Measurements from ENCODE around the gene SPRYD3.
"Not testable (repeated sequence)": the region's sequence is repeated elsewhere in the genome, so short reads cannot be mapped to it uniquely, and the experiment has no call there.

SPRYD3 gene

GRCh38 chr12:53094796-53095595 is 15.8 kb upstream of the SPRYD3 start:
- H3K36me3 ChIP-seq (ENCODE audit: control insufficient read depth in 2 of 2, insufficient read depth in 1 of 2, low read length in 2 of 2); H3K4me1 ChIP-seq (ENCODE audit: control insufficient read depth, insufficient read depth, low read length); H3K27ac ChIP-seq (ENCODE audit: extremely low read depth, low read depth, low read length); H3K9me3 ChIP-seq (ENCODE audit: control insufficient read depth, insufficient read depth, low read depth, low read length); H3K4me3 ChIP-seq (ENCODE audit: low read depth, low read length): not testable (repeated sequence)
- peak; percentile 93 for TF ChIP-seq GLIS1 (tag by site-specific recombination; IDR thresholded peaks at IDR 0.05)
- TF ChIP-seq ZNF146 (tag by site-specific recombination; IDR thresholded peaks at IDR 0.05) = peak; percentile 98
- TF ChIP-seq ZNF580 (tag by site-specific recombination; IDR thresholded peaks at IDR 0.05) = peak; percentile 24; the same call in 1 of the 2 replicates
- CTCF ChIA-PET = interaction anchor here (0.6 to 3.8 kb wide), 6 partner anchors 29 to 1199 kb away, joined by 3 to 27 read pairs (median 5); no protein-coding TSS in a partner anchor
- POLR2A ChIA-PET = interaction anchor here (2.0 to 3.4 kb wide), 2 partner anchors 16 to 29 kb away, joined by 11 to 18 read pairs; partner anchors contain the start of gene SPRYD3

GRCh38 chr12:53094394-53094787 is 15.2 kb upstream of the SPRYD3 start:
- ChIA-PET CTCF (interaction anchor here (0.6 to 3.8 kb wide), 8 partner anchors 8 to 1199 kb away, joined by 3 to 27 read pairs (median 4); no protein-coding TSS in a partner anchor), POLR2A (interaction anchor here (0.6 to 3.4 kb wide), 4 partner anchors 15 to 414 kb away, joined by 3 to 18 read pairs (median 8); partner anchors contain the start of gene SPRYD3)
- no peaks in the 10 kb centered on the region for H3K9me3 ChIP-seq (ENCODE audit: control insufficient read depth, insufficient read depth, low read depth, low read length)
- peak; percentile 69 for TF ChIP-seq EGR2 (tag by site-specific recombination; IDR thresholded peaks at IDR 0.05; ENCODE audit: low read depth)
- no peak for TF ChIP-seq ZNF148 (tag by site-specific recombination; IDR thresholded peaks at IDR 0.05; ENCODE audit: borderline replicate concordance)
- TF ChIP-seq HOXC10 (CRISPR knock-in tag; IDR thresholded peaks at IDR 0.05) = no peak
- peak; percentile 79 for TF ChIP-seq ZFHX2 (tag by site-specific recombination; conservative IDR thresholded peaks at IDR 0.05)
- TF ChIP-seq ZNF184 (tag by site-specific recombination; IDR thresholded peaks at IDR 0.05) = no peak
- TF ChIP-seq ZNF362 (tag by site-specific recombination; IDR thresholded peaks at IDR 0.05) = peak; percentile 77
- no peaks in the 10 kb centered on the region for H3K36me3 ChIP-seq (ENCODE audit: control insufficient read depth in 2 of 2, insufficient read depth in 1 of 2, low read length in 2 of 2)
- H3K4me3 ChIP-seq (ENCODE audit: low read depth, low read length) = no peak overlapping the region
- H3K4me1 ChIP-seq (ENCODE audit: control insufficient read depth, insufficient read depth, low read length) = peaks cover 3% of the 10 kb centered on the region; the same call in 1 of the 2 replicates
- no peak overlapping the region for H3K27ac ChIP-seq (ENCODE audit: extremely low read depth, low read depth, low read length)

GRCh38 chr12:53093777-53094393 is 14.7 kb upstream of the SPRYD3 start:
- TF ChIP-seq ZNF529 (tag by site-specific recombination; IDR thresholded peaks at IDR 0.05; ENCODE audit: insufficient replicate concordance) (no peak), ZNF266 (tag by site-specific recombination; IDR thresholded peaks at IDR 0.05; ENCODE audit: low read depth) (no peak), ZNF19 (tag by site-specific recombination; IDR thresholded peaks at IDR 0.05; ENCODE audit: low read depth) (no peak)
- no peaks in the 10 kb centered on the region for H3K9me3 ChIP-seq (ENCODE audit: control insufficient read depth, insufficient read depth, low read depth, low read length)
- CTCF ChIA-PET = interaction anchor here (0.6 to 3.8 kb wide), 8 partner anchors 8 to 1200 kb away, joined by 3 to 27 read pairs (median 3); no protein-coding TSS in a partner anchor
- POLR2A ChIA-PET = interaction anchor here (0.6 to 3.4 kb wide), 4 partner anchors 15 to 414 kb away, joined by 3 to 18 read pairs (median 8); partner anchors contain the start of gene SPRYD3
- peaks cover 3% of the 10 kb centered on the region; the same call in 1 of the 2 replicates for H3K4me1 ChIP-seq (ENCODE audit: control insufficient read depth, insufficient read depth, low read length)
- H3K36me3 ChIP-seq (ENCODE audit: control insufficient read depth in 2 of 2, insufficient read depth in 1 of 2, low read length in 2 of 2) = no peaks in the 10 kb centered on the region
- H3K27ac ChIP-seq (ENCODE audit: extremely low read depth, low read depth, low read length) = no peak overlapping the region
- no peak overlapping the region for H3K4me3 ChIP-seq (ENCODE audit: low read depth, low read length)
